Measurements from ENCODE around the gene CA10.

GRCh38 chr17:51759260-51759659 is 399.3 kb downstream of the CA10 start:
- TF ChIP-seq CTCF (optimal IDR thresholded peaks at IDR 0.05 in 1 of 3, IDR thresholded peaks at IDR 0.05 in 1 of 3, conservative IDR thresholded peaks at IDR 0.05 in 1 of 3; ENCODE audit: extremely low read depth in 1 of 3, insufficient read depth in 2 of 3, low read length in 3 of 3), result no peak
- no peak for TF ChIP-seq EZH2 (IDR thresholded peaks at IDR 0.05; ENCODE audit: low read length)

Measured in keratinocyte (primary cell).